GM23338 (cell line): ENCODE measurements around the gene SCLT1. TPM values are rescaled to one million over a fixed set of nuclear protein-coding genes. Genes with fewer than 3 reads are reported as not detected.

Experiments
- ATAC-seq: fragments of 200-7000 bp; cut with Tn5 transposase; 3 replicates; pipeline ENCODE4 v1.9.1; 2020
- DNase-seq: peaks from one replicate; pipeline ENCODE4 v3.0.0-alpha.2; 2015; ENCODE audit warnings: low spot score
- H2AFZ ChIP-seq: fragments of 200-600 bp; sonication (generic); 2 replicates; pipeline ENCODE4 v1.8.0; 2016; ENCODE audit warnings: antibody characterized with exemption, mild to moderate bottlenecking, moderate library complexity
- H3F3A ChIP-seq: fragments of 200-600 bp; sonication (generic); replicated peaks from 2 replicates; pipeline ENCODE4 v1.8.0; 2017; ENCODE audit warnings: antibody characterized with exemption, mixed run types, low read depth
- H3K27ac ChIP-seq: fragments of 200-600 bp; sonication (generic); 2 replicates; pipeline ENCODE4 v1.6.1; 2016; ENCODE audit warnings: low read depth
- H3K27me3 ChIP-seq: fragments of 200-600 bp; sonication (generic); 2 replicates; pipeline ENCODE4 v1.8.0; 2016; ENCODE audit warnings: mild to moderate bottlenecking, mixed run types, moderate library complexity; ENCODE audit not compliant: insufficient read depth
- H3K36me3 ChIP-seq: fragments of 200-600 bp; sonication (generic); 2 replicates; pipeline ENCODE4 v1.8.0; 2016; ENCODE audit warnings: mild to moderate bottlenecking; ENCODE audit not compliant: insufficient read depth
- H3K4me1 ChIP-seq: fragments of 200-600 bp; sonication (generic); 2 replicates; pipeline ENCODE4 v1.8.0; 2016; ENCODE audit warnings: mild to moderate bottlenecking, moderate library complexity; ENCODE audit not compliant: insufficient read depth
- H3K4me2 ChIP-seq: fragments of 200-600 bp; sonication (generic); 2 replicates; pipeline ENCODE4 v1.7.1; 2017; ENCODE audit warnings: mixed run types
- H3K4me3 ChIP-seq: fragments of 200-600 bp; sonication (generic); 2 replicates; pipeline ENCODE4 v1.6.1; 2016; ENCODE audit warnings: mixed run types
- H3K79me2 ChIP-seq: fragments of 200-600 bp; sonication (generic); replicated peaks from 2 replicates; pipeline ENCODE4 v1.8.0; 2017; ENCODE audit warnings: mild to moderate bottlenecking; ENCODE audit not compliant: insufficient read depth
- H3K9me2 ChIP-seq: fragments of 200-600 bp; sonication (generic); 2 replicates; pipeline ENCODE4 v1.8.0; 2017; ENCODE audit not compliant: insufficient read depth
- H4K20me1 ChIP-seq: fragments of 200-600 bp; sonication (generic); replicated peaks from 2 replicates; pipeline ENCODE4 v1.8.0; 2017; ENCODE audit warnings: mild to moderate bottlenecking; ENCODE audit not compliant: insufficient read depth
- H3K27ac Mint-ChIP-seq: 2 replicates; pipeline ENCODE4 v1.8.0; 2020; ENCODE audit warnings: inconsistent platforms, mild to moderate bottlenecking, moderate library complexity, mixed read lengths
- H3K27me3 Mint-ChIP-seq: 3 replicates; pipeline ENCODE4 v1.8.0; 2022; ENCODE audit warnings: low read depth, mild to moderate bottlenecking, moderate library complexity, mixed read lengths, inconsistent platforms; ENCODE audit not compliant: insufficient read depth, poor library complexity
- H3K36me3 Mint-ChIP-seq: 3 replicates; pipeline ENCODE4 v1.8.0; 2021; ENCODE audit warnings: low read depth, mild to moderate bottlenecking, inconsistent platforms, moderate library complexity, mixed read lengths
- H3K4me1 Mint-ChIP-seq: 3 replicates; pipeline ENCODE4 v1.8.0; 2020; ENCODE audit warnings: mild to moderate bottlenecking, inconsistent platforms, mixed read lengths
- H3K4me3 Mint-ChIP-seq: 3 replicates; pipeline ENCODE4 v1.8.0; 2021; ENCODE audit warnings: moderate library complexity, mild to moderate bottlenecking, inconsistent platforms, mixed read lengths
- H3K9me3 Mint-ChIP-seq: 3 replicates; pipeline ENCODE4 v1.8.0; 2020; ENCODE audit warnings: moderate library complexity, mild to moderate bottlenecking, inconsistent platforms, mixed read lengths
- EZH2 ChIP-seq: fragments of 200-600 bp; sonication (generic); IDR thresholded peaks from one replicate; pipeline ENCODE4 v1.8.0; 2017; ENCODE audit warnings: antibody characterized with exemption, mild to moderate bottlenecking, low read depth; ENCODE audit not compliant: unreplicated experiment
- JUNB ChIP-seq: IDR thresholded peaks from one replicate; pipeline ENCODE4 v1.6.1; 2016; ENCODE audit warnings: antibody characterized with exemption; ENCODE audit not compliant: unreplicated experiment
- NANOG ChIP-seq: IDR thresholded peaks from 2 replicates; pipeline ENCODE4 v1.6.1; 2016; ENCODE audit warnings: antibody characterized with exemption, borderline replicate concordance
- STAT1 ChIP-seq: IDR thresholded peaks from one replicate; pipeline ENCODE4 v1.6.1; 2016; ENCODE audit warnings: antibody characterized with exemption; ENCODE audit not compliant: unreplicated experiment
- polyA plus RNA-seq: library from polyadenylated mRNA; unstranded; fragments of >200 nt; fragmentation: Nextera tagmentation; extraction: Ambion mirVana; gene quantifications from 2 replicates; pipeline ENCODE4 v1.2.1, GENCODE V29; 2016
- total RNA-seq: library from RNA; depleted of rRNA; stranded (reverse); fragments of >200 nt; shearing (Covaris generic); gene quantifications from 2 replicates; pipeline ENCODE4 v1.2.3, GENCODE V29; 2014
- TF ChIP-seq, protein P1 (sequence below): IDR thresholded peaks from one replicate; pipeline ENCODE4 v1.6.1; 2018; ENCODE audit warnings: antibody characterized with exemption; ENCODE audit not compliant: unreplicated experiment
- TF ChIP-seq, protein P2 (sequence below), 2 experiments: fragments of 200-600 bp in 1 of 2; sonication (generic) in 1 of 2; conservative IDR thresholded peaks; 2 replicates each; pipeline versions ENCODE4 v1.5.1 to v1.6.1; 2016 to 2017; ENCODE audit warnings: antibody characterized with exemption in 2 of 2, low read depth in 2 of 2, mild to moderate bottlenecking in 2 of 2, moderate library complexity in 1 of 2
- TF ChIP-seq, protein P3 (sequence below): IDR thresholded peaks from 2 replicates; pipeline ENCODE4 v1.6.1; 2016; ENCODE audit warnings: antibody characterized with exemption

SCLT1 gene
- total and polyA plus RNA-seq, 2 experiments from 2014 or later, result 18.5 to 18.9 TPM

DNA sequence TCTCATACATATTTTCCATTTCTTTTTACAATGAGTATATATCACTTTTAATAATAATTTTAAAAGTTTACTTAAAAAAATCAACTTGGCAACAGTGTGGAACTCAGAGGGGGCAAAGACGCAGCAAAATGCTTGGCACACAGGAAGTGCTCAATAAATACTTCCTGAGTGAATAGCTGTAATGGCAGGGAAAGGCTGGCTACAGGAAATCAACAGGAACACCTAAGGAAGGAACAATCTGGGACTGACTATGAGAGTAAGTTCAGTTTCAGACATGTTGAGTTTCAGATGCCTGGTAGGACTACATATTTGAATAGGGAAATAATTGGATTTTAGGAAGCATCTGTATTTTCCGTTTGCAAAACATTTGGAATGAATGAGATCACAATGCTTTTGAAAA is 137.6 kb downstream of the SCLT1 start (continued):
- TF ChIP-seq, protein P1, sequence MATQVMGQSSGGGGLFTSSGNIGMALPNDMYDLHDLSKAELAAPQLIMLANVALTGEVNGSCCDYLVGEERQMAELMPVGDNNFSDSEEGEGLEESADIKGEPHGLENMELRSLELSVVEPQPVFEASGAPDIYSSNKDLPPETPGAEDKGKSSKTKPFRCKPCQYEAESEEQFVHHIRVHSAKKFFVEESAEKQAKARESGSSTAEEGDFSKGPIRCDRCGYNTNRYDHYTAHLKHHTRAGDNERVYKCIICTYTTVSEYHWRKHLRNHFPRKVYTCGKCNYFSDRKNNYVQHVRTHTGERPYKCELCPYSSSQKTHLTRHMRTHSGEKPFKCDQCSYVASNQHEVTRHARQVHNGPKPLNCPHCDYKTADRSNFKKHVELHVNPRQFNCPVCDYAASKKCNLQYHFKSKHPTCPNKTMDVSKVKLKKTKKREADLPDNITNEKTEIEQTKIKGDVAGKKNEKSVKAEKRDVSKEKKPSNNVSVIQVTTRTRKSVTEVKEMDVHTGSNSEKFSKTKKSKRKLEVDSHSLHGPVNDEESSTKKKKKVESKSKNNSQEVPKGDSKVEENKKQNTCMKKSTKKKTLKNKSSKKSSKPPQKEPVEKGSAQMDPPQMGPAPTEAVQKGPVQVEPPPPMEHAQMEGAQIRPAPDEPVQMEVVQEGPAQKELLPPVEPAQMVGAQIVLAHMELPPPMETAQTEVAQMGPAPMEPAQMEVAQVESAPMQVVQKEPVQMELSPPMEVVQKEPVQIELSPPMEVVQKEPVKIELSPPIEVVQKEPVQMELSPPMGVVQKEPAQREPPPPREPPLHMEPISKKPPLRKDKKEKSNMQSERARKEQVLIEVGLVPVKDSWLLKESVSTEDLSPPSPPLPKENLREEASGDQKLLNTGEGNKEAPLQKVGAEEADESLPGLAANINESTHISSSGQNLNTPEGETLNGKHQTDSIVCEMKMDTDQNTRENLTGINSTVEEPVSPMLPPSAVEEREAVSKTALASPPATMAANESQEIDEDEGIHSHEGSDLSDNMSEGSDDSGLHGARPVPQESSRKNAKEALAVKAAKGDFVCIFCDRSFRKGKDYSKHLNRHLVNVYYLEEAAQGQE, result no peak
- TF ChIP-seq, protein P2, sequence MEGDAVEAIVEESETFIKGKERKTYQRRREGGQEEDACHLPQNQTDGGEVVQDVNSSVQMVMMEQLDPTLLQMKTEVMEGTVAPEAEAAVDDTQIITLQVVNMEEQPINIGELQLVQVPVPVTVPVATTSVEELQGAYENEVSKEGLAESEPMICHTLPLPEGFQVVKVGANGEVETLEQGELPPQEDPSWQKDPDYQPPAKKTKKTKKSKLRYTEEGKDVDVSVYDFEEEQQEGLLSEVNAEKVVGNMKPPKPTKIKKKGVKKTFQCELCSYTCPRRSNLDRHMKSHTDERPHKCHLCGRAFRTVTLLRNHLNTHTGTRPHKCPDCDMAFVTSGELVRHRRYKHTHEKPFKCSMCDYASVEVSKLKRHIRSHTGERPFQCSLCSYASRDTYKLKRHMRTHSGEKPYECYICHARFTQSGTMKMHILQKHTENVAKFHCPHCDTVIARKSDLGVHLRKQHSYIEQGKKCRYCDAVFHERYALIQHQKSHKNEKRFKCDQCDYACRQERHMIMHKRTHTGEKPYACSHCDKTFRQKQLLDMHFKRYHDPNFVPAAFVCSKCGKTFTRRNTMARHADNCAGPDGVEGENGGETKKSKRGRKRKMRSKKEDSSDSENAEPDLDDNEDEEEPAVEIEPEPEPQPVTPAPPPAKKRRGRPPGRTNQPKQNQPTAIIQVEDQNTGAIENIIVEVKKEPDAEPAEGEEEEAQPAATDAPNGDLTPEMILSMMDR (conservative IDR thresholded peaks at IDR 0.05; ENCODE audit: low read depth in 2 of 2), result no peak
- TF ChIP-seq NANOG, result no peak

DNA sequence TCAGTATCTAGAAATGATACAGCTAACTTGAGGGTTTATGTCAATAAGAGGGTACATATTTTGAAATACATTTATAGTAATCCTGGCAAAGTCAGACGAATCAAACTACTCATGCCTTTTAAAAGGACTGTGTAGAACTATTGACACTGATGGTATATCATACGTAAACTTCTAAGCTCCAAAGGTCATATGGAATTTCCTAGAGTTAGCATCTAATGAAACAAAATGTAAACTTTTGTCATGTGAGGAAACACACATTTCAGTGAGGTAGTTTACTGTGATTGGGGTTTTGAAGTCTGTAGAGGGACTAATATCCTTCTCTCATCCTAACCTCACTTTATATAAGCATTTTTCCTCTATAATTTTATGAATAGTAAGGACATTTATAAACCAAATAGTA is 138.4 kb downstream of the SCLT1 start:
- H3K9me3 Mint-ChIP-seq, result no peaks in the 10 kb centered on the region
- Histone ChIP-seq H3K79me2 (no peaks in the 10 kb centered on the region), H3K27ac (no peak overlapping the region), H3K4me1 (no peaks in the 10 kb centered on the region), H3K4me2 (no peak overlapping the region), H3K4me3 (no peak overlapping the region), H3K9me2 (no peaks in the 10 kb centered on the region), H4K20me1 (no peaks in the 10 kb centered on the region), H2AFZ (no peak overlapping the region), H3K27me3 (no peaks in the 10 kb centered on the region), H3F3A (no peaks in the 10 kb centered on the region), H3K36me3 (no peaks in the 10 kb centered on the region)
- no peak overlapping the region for H3K4me3 Mint-ChIP-seq
- H3K36me3 Mint-ChIP-seq, result no peaks in the 10 kb centered on the region
- no peak for TF ChIP-seq JUNB
- no peak for TF ChIP-seq STAT1
- TF ChIP-seq EZH2, result no peak
- TF ChIP-seq, protein P3, sequence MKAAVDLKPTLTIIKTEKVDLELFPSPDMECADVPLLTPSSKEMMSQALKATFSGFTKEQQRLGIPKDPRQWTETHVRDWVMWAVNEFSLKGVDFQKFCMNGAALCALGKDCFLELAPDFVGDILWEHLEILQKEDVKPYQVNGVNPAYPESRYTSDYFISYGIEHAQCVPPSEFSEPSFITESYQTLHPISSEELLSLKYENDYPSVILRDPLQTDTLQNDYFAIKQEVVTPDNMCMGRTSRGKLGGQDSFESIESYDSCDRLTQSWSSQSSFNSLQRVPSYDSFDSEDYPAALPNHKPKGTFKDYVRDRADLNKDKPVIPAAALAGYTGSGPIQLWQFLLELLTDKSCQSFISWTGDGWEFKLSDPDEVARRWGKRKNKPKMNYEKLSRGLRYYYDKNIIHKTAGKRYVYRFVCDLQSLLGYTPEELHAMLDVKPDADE, result no peak
- TF ChIP-seq, protein P2 (conservative IDR thresholded peaks at IDR 0.05; ENCODE audit: low read depth in 2 of 2), result no peak
- no peak for DNase-seq
- no peak for ATAC-seq
- H3K27ac Mint-ChIP-seq, result no peak overlapping the region
- H3K27me3 Mint-ChIP-seq, result no peaks in the 10 kb centered on the region
- no peaks in the 10 kb centered on the region for H3K4me1 Mint-ChIP-seq
